GM12878 (cell line): ENCODE measurements around the gene DLGAP3. TPM values are rescaled to one million over a fixed set of nuclear protein-coding genes. Genes with fewer than 3 reads are reported as not detected.

Source experiments
- BCL3 ChIP-seq: IDR thresholded peaks from 2 replicates; pipeline ENCODE4 v1.6.1; 2011; ENCODE audit warnings: borderline replicate concordance, low read depth, mild to moderate bottlenecking, moderate library complexity, low read length; ENCODE audit not compliant: insufficient read depth, poor library complexity, severe bottlenecking
- EGR1 ChIP-seq, 2 experiments: IDR thresholded peaks; 1 replicate in 1 of 2; 2 replicates in 1 of 2; pipeline ENCODE4 v1.6.1; 2011 to 2012; ENCODE audit warnings: low read depth in 2 of 2, low read length in 2 of 2, borderline replicate concordance in 1 of 2, mild to moderate bottlenecking in 1 of 2, moderate library complexity in 1 of 2
- ELK1 ChIP-seq: IDR thresholded peaks from 2 replicates; pipeline ENCODE4 v1.6.1; 2012; ENCODE audit warnings: low read depth, low read length, improper control_type of control experiment
- IKZF1 ChIP-seq: fragments of 450-650 bp; conservative IDR thresholded peaks from 2 replicates; pipeline ENCODE4 v1.6.1; 2017; ENCODE audit warnings: antibody characterized with exemption, mild to moderate bottlenecking
- KLF5 ChIP-seq: fragments of 450-650 bp; IDR thresholded peaks from 2 replicates; pipeline ENCODE4 v1.6.1; 2014; ENCODE audit warnings: mild to moderate bottlenecking; ENCODE audit not compliant: partially characterized antibody
- NFXL1 ChIP-seq: fragments of 450-650 bp; IDR thresholded peaks from 2 replicates; pipeline ENCODE4 v1.6.1; 2017; ENCODE audit warnings: antibody characterized with exemption, mild to moderate bottlenecking, borderline replicate concordance
- NR2C1 ChIP-seq: fragments of 450-650 bp; IDR thresholded peaks from 2 replicates; pipeline ENCODE4 v1.6.1; 2017; ENCODE audit warnings: antibody characterized with exemption, mild to moderate bottlenecking, moderate library complexity
- PKNOX1 ChIP-seq: fragments of 450-650 bp; IDR thresholded peaks from 2 replicates; pipeline ENCODE4 v1.6.1; 2016; ENCODE audit warnings: mild to moderate bottlenecking
- POU2F2 ChIP-seq: IDR thresholded peaks from 3 replicates; pipeline ENCODE4 v1.6.1; 2011; ENCODE audit warnings: low read depth, mild to moderate bottlenecking, low read length, borderline replicate concordance
- RCOR1 ChIP-seq: conservative IDR thresholded peaks from 2 replicates; pipeline ENCODE4 v1.6.1; 2012; ENCODE audit warnings: low read depth, low read length, improper control_type of control experiment
- RELB ChIP-seq: fragments of 450-650 bp; IDR thresholded peaks from 2 replicates; pipeline ENCODE4 v1.6.1; 2017; ENCODE audit warnings: low read depth, mild to moderate bottlenecking, moderate library complexity
- SKIL ChIP-seq: fragments of 450-650 bp; IDR thresholded peaks from 2 replicates; pipeline ENCODE4 v1.6.1; 2017; ENCODE audit warnings: mild to moderate bottlenecking, low read depth, inconsistent platforms; ENCODE audit not compliant: poor library complexity, severe bottlenecking
- SP1 ChIP-seq: IDR thresholded peaks from one replicate; pipeline ENCODE4 v1.6.1; 2011; ENCODE audit warnings: low read depth, low read length
- SREBF1 ChIP-seq: IDR thresholded peaks from 2 replicates; pipeline ENCODE4 v1.6.1; 2012; ENCODE audit warnings: mild to moderate bottlenecking, low read length
- TBL1XR1 ChIP-seq: IDR thresholded peaks from 2 replicates; pipeline ENCODE4 v1.6.1; 2012; ENCODE audit warnings: low read depth, low read length, improper control_type of control experiment
- TCF12 ChIP-seq: IDR thresholded peaks from 2 replicates; pipeline ENCODE4 v1.6.1; 2011; ENCODE audit warnings: low read depth, mild to moderate bottlenecking, low read length
- ZBTB11 ChIP-seq: fragments of 450-650 bp; formaldehyde crosslinking; IDR thresholded peaks from 2 replicates; pipeline ENCODE4 v1.5.0; 2022; ENCODE audit warnings: mild to moderate bottlenecking, missing genetic modification characterization
- ZNF274 ChIP-seq: IDR thresholded peaks from one replicate; pipeline ENCODE4 v1.8.0; 2011; ENCODE audit not compliant: insufficient read length, insufficient read depth
- polyA plus RNA-seq, 11 experiments: library from polyadenylated mRNA; depleted of rRNA in 4 of 11; unstranded in 6 of 11; stranded (reverse) in 5 of 11; fragments of >200 nt; fragmentation: Nextera tagmentation in 4 of 11; fragmentation: Illumina TruSeq in 1 of 11; extraction: Ambion mirVana in 4 of 11; extraction: Trizol in 1 of 11; gene quantifications; 1 replicate in 1 of 11; 2 replicates in 10 of 11; pipeline versions ENCODE4 v1.2.1 to v1.2.3, GENCODE V29; 2011 to 2016; ENCODE audit warnings: inconsistent platforms in 2 of 11, missing spikeins in 2 of 11, low read depth in 1 of 11
- total RNA-seq, 4 experiments: library from RNA; depleted of rRNA in 3 of 4; stranded (reverse); fragments of >200 nt in 3 of 4; fragmentation: Illumina TruSeq in 1 of 4; extraction: Trizol in 1 of 4; gene quantifications; 2 replicates each; pipeline versions ENCODE4 v1.2.1 to v1.2.3, GENCODE V29; 2013 to 2021

The DLGAP3 gene
- total and polyA plus RNA-seq, 10 of the 15 experiments (the other 5 are each of a cell fraction or from before 2014, with no cell fraction given): 0.03 to 0.15 (median 0.08) TPM; not detected in 4

GRCh38 chr1:34924759-34925555, 4.5 kb downstream of the DLGAP3 start (continued):
- TF ChIP-seq ELK1: no peak
- no peak for TF ChIP-seq ZNF274
- 0 out of 2 replicates have a peak, but pooled peaks have one; percentile 18 for TF ChIP-seq IKZF1
- no peak for TF ChIP-seq NR2C1
- TF ChIP-seq TCF12: no peak
- no peak for TF ChIP-seq NFXL1
- TF ChIP-seq SKIL: no peak
- no peak for TF ChIP-seq RELB
- TF ChIP-seq KLF5: no peak
- TF ChIP-seq ZBTB11 (CRISPR knock-in tag): no peak
- no peak for TF ChIP-seq EGR1 (IDR thresholded peaks at IDR 0.05; ENCODE audit: borderline replicate concordance in 1 of 2, low read depth in 2 of 2, low read length in 2 of 2)
- TF ChIP-seq TBL1XR1: no peak
- no peak for TF ChIP-seq PKNOX1
- TF ChIP-seq BCL3: no peak
- TF ChIP-seq POU2F2: no peak
- TF ChIP-seq SREBF1: peak; percentile 89
- peak; percentile 97 for TF ChIP-seq RCOR1
- no peak for TF ChIP-seq SP1
